Astrocyte of the spinal cord (primary cell): Measurements from ENCODE around the gene AP3B1.

ENCODE experiments used
- DNase-seq: peaks from one replicate; pipeline ENCODE4 v3.0.0; 2011; ENCODE audit warnings: low read depth, low spot score
- H3K4me3 ChIP-seq: 2 replicates; pipeline ENCODE4 v1.5.1; 2011; ENCODE audit warnings: low read depth, mild to moderate bottlenecking, low read length, moderate library complexity
- CTCF ChIP-seq: IDR thresholded peaks from 2 replicates; pipeline ENCODE4 v1.5.1; 2012; ENCODE audit warnings: low read depth, mild to moderate bottlenecking, low read length, inconsistent platforms
- in situ Hi-C: cut with HindIII; loops from 2 replicates; pipeline ENCODE4 v1.10.0; 2017; ENCODE audit warnings: low sequenced_read_pairs

Gene AP3B1

GRCh38 chr5:78293851-78294247, 649 bp downstream of the AP3B1 start:
- H3K4me3 ChIP-seq: peak overlapping the region; percentile 97
- no peak for TF ChIP-seq CTCF
- DNase-seq: no peak
- in situ Hi-C loops: no loop called here

GRCh38 chr5:78291687-78292086, 2.8 kb downstream of the AP3B1 start:
- H3K4me3 ChIP-seq: no peak overlapping the region
- TF ChIP-seq CTCF: no peak
- DNase-seq: no peak
- in situ Hi-C loops: no loop called here

GRCh38 chr5:78289911-78290310, 4.6 kb downstream of the AP3B1 start:
- no peak for DNase-seq
- in situ Hi-C loops: no loop called here
- H3K4me3 ChIP-seq: no peak overlapping the region
- no peak for TF ChIP-seq CTCF

- in situ Hi-C loops: no loop called here
- H3K4me3 ChIP-seq: no peak overlapping the region
- no peak for DNase-seq
- no peak for TF ChIP-seq CTCF
Observed at GRCh38 chr5:78288246-78288645, 6.3 kb downstream of the AP3B1 start.

- in situ Hi-C loops: no loop called here
- H3K4me3 ChIP-seq: no peak overlapping the region
- no peak for TF ChIP-seq CTCF
- peak; percentile 70 for DNase-seq
Observed at GRCh38 chr5:78287833-78288232, 6.7 kb downstream of the AP3B1 start.

GRCh38 chr5:78287169-78287568, 7.3 kb downstream of the AP3B1 start:
- DNase-seq: no peak
- H3K4me3 ChIP-seq: no peak overlapping the region
- TF ChIP-seq CTCF: no peak
- in situ Hi-C loops: no loop called here

- in situ Hi-C loops: no loop called here
- no peak for TF ChIP-seq CTCF
- H3K4me3 ChIP-seq: no peak overlapping the region
- DNase-seq: no peak
Observed at GRCh38 chr5:78286290-78286689, 8.2 kb downstream of the AP3B1 start.
